ELR (cell line): ENCODE data around the gene ACAA1.

Source experiments
- DNase-seq: peaks from one replicate; pipeline ENCODE4 v3.0.0-alpha.2; 2015; ENCODE audit warnings: low read depth

ACAA1 gene

GRCh38 chr3:38154033-38154494 lies 17.1 kb upstream of the ACAA1 start:
- peak; percentile 71 for DNase-seq

- DNase-seq: no peak
Measured at GRCh38 chr3:38153221-38153620, 16.3 kb upstream of the ACAA1 start.

GRCh38 chr3:38152609-38153008 lies 15.7 kb upstream of the ACAA1 start:
- no peak for DNase-seq

GRCh38 chr3:38151667-38152265 lies 14.8 kb upstream of the ACAA1 start:
- DNase-seq: peak; percentile 75

GRCh38 chr3:38150780-38151528 lies 14.0 kb upstream of the ACAA1 start:
- DNase-seq: no peak

GRCh38 chr3:38149708-38150107 lies 12.8 kb upstream of the ACAA1 start:
- DNase-seq: no peak

GRCh38 chr3:38148311-38148882 lies 11.5 kb upstream of the ACAA1 start:
- DNase-seq: no peak

- no peak for DNase-seq
Measured at GRCh38 chr3:38147421-38147820, 10.5 kb upstream of the ACAA1 start.

- no peak for DNase-seq
Measured at GRCh38 chr3:38146504-38146903, 9.6 kb upstream of the ACAA1 start.

- no peak for DNase-seq
Measured at GRCh38 chr3:38143511-38143910, 6.6 kb upstream of the ACAA1 start.

- no peak for DNase-seq
Measured at GRCh38 chr3:38142959-38143358, 6.0 kb upstream of the ACAA1 start.

GRCh38 chr3:38141952-38142273 lies 5.0 kb upstream of the ACAA1 start:
- DNase-seq: peak; percentile 31

- DNase-seq: no peak
Measured at GRCh38 chr3:38141173-38141951, 4.4 kb upstream of the ACAA1 start.

GRCh38 chr3:38140326-38141172 lies 3.6 kb upstream of the ACAA1 start:
- DNase-seq: no peak

- no peak for DNase-seq
Measured at GRCh38 chr3:38139652-38140051, 2.7 kb upstream of the ACAA1 start.

- DNase-seq: no peak
Measured at GRCh38 chr3:38139191-38139590, 2.3 kb upstream of the ACAA1 start.

GRCh38 chr3:38138349-38139190 lies 1.6 kb upstream of the ACAA1 start, which contains the start of gene MYD88:
TSS of gene MYD88 (plus strand) at chr3:38138661. CDS start at chr3:38138701, 40 bp downstream.
- DNase-seq: peak; percentile 75

- peak; percentile 11 for DNase-seq
Measured at GRCh38 chr3:38137615-38138348, 855 bp upstream of the ACAA1 start.

- peak; percentile 54 for DNase-seq
Measured at GRCh38 chr3:38136393-38136776, 542 bp downstream of the ACAA1 start.
